ENCODE results near the gene LRRK1. TPM values are rescaled to one million over a fixed set of nuclear protein-coding genes. Genes with fewer than 3 reads are reported as not detected.

Gene LRRK1
- polyA plus RNA-seq, 1 experiment = 16.9 TPM

GRCh38 chr15:101009176-101009575, 90.0 kb downstream of the LRRK1 start:
- Histone ChIP-seq H3K36me3 (ENCODE audit: control insufficient read depth, insufficient read depth, low read length) (peaks cover 4% of the 10 kb centered on the region; the same call in 1 of the 2 replicates), H3K4me3 (ENCODE audit: low read depth, low read length) (no peak overlapping the region), H3K27me3 (ENCODE audit: control insufficient read depth, insufficient read depth, low read length) (no peaks in the 10 kb centered on the region)
- CTCF ChIA-PET = interaction anchor here (0.8 to 18.9 kb wide), 15 partner anchors 9 to 390 kb away, joined by 3 to 376 read pairs (median 8); partner anchors contain the start of genes CHSY1 and LRRK1
- no peak for TF ChIP-seq CTCF (IDR thresholded peaks at IDR 0.05; ENCODE audit: insufficient read depth, low read depth, low read length)
- POLR2A ChIA-PET = no interaction called here
- no peak for DNase-seq (ENCODE audit: low read depth)

GRCh38 chr15:101010781-101011180, 91.6 kb downstream of the LRRK1 start:
- no peak for TF ChIP-seq CTCF (IDR thresholded peaks at IDR 0.05; ENCODE audit: insufficient read depth, low read depth, low read length)
- ChIA-PET CTCF (interaction anchor here (1.9 to 18.9 kb wide), 2 partner anchors 93 to 251 kb away, joined by 5 to 376 read pairs; partner anchors contain the start of gene LRRK1), POLR2A (no interaction called here)

GRCh38 chr15:101012326-101013200, 93.4 kb downstream of the LRRK1 start:
- CTCF ChIA-PET = interaction anchor here (0.9 to 18.9 kb wide), 9 partner anchors 9 to 385 kb away, joined by 3 to 376 read pairs (median 5); partner anchors contain the start of gene LRRK1
- POLR2A ChIA-PET = interaction anchor here (0.5 kb wide), 1 partner anchor 69 kb away, joined by 4 read pairs; no protein-coding TSS in a partner anchor

More at GRCh38 chr15:101010781-101011180, 91.6 kb downstream of the LRRK1 start:
- Histone ChIP-seq H3K4me3 (ENCODE audit: low read depth, low read length) (no peak overlapping the region), H3K27me3 (ENCODE audit: control insufficient read depth, insufficient read depth, low read length) (no peaks in the 10 kb centered on the region), H3K36me3 (ENCODE audit: control insufficient read depth, insufficient read depth, low read length) (peaks cover 11% of the 10 kb centered on the region)
- DNase-seq (ENCODE audit: low read depth) = no peak

GRCh38 chr15:101013201-101013550, 94.0 kb downstream of the LRRK1 start:
- Histone ChIP-seq H3K4me3 (ENCODE audit: low read depth, low read length) (no peak overlapping the region), H3K36me3 (ENCODE audit: control insufficient read depth, insufficient read depth, low read length) (peaks cover 12% of the 10 kb centered on the region), H3K27me3 (ENCODE audit: control insufficient read depth, insufficient read depth, low read length) (no peaks in the 10 kb centered on the region)
- CTCF ChIA-PET = interaction anchor here (1.1 to 18.9 kb wide), 5 partner anchors 95 to 263 kb away, joined by 3 to 376 read pairs (median 4); partner anchors contain the start of gene LRRK1
- POLR2A ChIA-PET = no interaction called here
- no peak for TF ChIP-seq CTCF (IDR thresholded peaks at IDR 0.05; ENCODE audit: insufficient read depth, low read depth, low read length)
- no peak for DNase-seq (ENCODE audit: low read depth)

More at GRCh38 chr15:101012326-101013200, 93.4 kb downstream of the LRRK1 start:
- Histone ChIP-seq H3K4me3 (ENCODE audit: low read depth, low read length) (no peak overlapping the region), H3K36me3 (ENCODE audit: control insufficient read depth, insufficient read depth, low read length) (peaks cover 12% of the 10 kb centered on the region), H3K27me3 (ENCODE audit: control insufficient read depth, insufficient read depth, low read length) (no peaks in the 10 kb centered on the region)
- DNase-seq (ENCODE audit: low read depth) = no peak
- TF ChIP-seq CTCF (IDR thresholded peaks at IDR 0.05; ENCODE audit: insufficient read depth, low read depth, low read length) = no peak

All from BJ (cell line).